Testis (tissue), 2 donors: ENCODE measurements around the gene TP53INP2.

Experiments
- POLR2A ChIP-seq: fragments of 450-650 bp; IDR thresholded peaks from one replicate; pipeline ENCODE4 v1.6.1; 2017; ENCODE audit warnings: antibody characterized with exemption, mild to moderate bottlenecking, moderate library complexity
- TF ChIP-seq, protein P1 (sequence below), 3 experiments: fragments of 450-650 bp in 2 of 3; fragments of 200-600 bp in 1 of 3; sonication (generic) in 1 of 3; IDR thresholded peaks; one replicate each; pipeline ENCODE4 v1.5.1; 2016 to 2019; ENCODE audit warnings: antibody characterized with exemption in 3 of 3, mild to moderate bottlenecking in 2 of 3, moderate library complexity in 1 of 3

- TF ChIP-seq, protein P1, sequence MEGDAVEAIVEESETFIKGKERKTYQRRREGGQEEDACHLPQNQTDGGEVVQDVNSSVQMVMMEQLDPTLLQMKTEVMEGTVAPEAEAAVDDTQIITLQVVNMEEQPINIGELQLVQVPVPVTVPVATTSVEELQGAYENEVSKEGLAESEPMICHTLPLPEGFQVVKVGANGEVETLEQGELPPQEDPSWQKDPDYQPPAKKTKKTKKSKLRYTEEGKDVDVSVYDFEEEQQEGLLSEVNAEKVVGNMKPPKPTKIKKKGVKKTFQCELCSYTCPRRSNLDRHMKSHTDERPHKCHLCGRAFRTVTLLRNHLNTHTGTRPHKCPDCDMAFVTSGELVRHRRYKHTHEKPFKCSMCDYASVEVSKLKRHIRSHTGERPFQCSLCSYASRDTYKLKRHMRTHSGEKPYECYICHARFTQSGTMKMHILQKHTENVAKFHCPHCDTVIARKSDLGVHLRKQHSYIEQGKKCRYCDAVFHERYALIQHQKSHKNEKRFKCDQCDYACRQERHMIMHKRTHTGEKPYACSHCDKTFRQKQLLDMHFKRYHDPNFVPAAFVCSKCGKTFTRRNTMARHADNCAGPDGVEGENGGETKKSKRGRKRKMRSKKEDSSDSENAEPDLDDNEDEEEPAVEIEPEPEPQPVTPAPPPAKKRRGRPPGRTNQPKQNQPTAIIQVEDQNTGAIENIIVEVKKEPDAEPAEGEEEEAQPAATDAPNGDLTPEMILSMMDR (IDR thresholded peaks at IDR 0.05): no peak
- no peak for TF ChIP-seq POLR2A
Observed at GRCh38 chr20:34711813-34712430, 7.8 kb downstream of the TP53INP2 start.
